Measurements from ENCODE around the gene AK2.

- TF ChIP-seq POLR2A (IDR thresholded peaks at IDR 0.05) (no peak), CTCF (IDR thresholded peaks at IDR 0.05) (no peak)
These were observed 4.3 kb upstream of the AK2 start for GRCh38 chr1:33041026-33041425.
